Stimulated activated CD8-positive, alpha-beta memory T cell treated with anti-CD3 and anti-CD28 coated beads, Interleukin-4, amount 100 ng/mL, for 48 hours (primary cell): ENCODE data around the gene IFNGR2.
"Not testable (repeated sequence)": the region's sequence is repeated elsewhere in the genome, so short reads cannot be mapped to it uniquely, and the experiment has no call there.

Experiments
- DNase-seq: peaks from one replicate; pipeline ENCODE4 v3.0.0-alpha.2; 2020

The IFNGR2 gene

GRCh38 chr21:33403786-33404585, 773 bp downstream of the IFNGR2 start:
- DNase-seq = peak; percentile 62

GRCh38 chr21:33406493-33406892, 3.3 kb downstream of the IFNGR2 start:
- DNase-seq = peak; percentile 40

DNA sequence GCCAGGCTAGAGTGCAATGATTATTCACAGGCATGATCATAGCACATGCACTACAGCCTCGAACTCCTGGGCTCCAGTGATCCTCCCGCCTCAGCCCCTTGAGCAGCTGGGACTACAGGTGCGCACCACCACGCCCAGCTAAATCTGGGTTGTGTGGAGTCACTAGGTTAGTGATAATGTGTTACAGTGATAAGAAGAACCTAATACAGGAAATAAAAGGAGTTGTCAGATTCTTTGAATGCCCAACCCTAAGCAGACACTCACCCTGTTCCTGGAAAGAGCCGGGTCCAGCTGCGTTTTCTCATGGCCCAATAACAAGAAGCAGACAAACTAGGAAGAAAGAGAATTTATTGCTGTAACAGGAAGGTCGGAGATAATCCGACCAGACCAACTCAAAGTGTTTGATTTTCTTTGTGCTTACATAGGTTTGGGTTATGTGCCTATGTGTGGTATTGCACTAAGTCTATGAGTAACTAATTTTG, 8.8 kb downstream of the IFNGR2 start:
- DNase-seq = no peak

DNA sequence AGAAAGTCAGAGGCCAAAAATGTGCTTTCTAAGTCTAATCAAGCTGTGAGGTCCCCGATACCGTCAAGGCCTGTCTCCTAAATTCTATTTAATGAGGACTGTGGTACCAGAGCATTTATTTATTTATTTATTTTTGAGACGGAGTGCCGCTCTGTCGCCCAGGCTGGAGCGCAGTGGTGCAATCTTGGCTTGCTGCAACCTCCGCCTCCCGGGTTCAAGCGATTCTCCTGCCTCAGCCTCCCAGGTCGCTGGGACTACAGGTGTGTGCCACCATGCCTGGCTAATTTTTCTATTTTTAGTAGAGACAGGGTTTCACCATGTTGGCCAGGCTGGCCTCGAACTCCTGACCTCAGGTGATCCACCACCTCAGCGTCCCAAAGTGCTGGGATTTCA, 9.2 kb downstream of the IFNGR2 start:
- not testable (repeated sequence) for DNase-seq

DNA sequence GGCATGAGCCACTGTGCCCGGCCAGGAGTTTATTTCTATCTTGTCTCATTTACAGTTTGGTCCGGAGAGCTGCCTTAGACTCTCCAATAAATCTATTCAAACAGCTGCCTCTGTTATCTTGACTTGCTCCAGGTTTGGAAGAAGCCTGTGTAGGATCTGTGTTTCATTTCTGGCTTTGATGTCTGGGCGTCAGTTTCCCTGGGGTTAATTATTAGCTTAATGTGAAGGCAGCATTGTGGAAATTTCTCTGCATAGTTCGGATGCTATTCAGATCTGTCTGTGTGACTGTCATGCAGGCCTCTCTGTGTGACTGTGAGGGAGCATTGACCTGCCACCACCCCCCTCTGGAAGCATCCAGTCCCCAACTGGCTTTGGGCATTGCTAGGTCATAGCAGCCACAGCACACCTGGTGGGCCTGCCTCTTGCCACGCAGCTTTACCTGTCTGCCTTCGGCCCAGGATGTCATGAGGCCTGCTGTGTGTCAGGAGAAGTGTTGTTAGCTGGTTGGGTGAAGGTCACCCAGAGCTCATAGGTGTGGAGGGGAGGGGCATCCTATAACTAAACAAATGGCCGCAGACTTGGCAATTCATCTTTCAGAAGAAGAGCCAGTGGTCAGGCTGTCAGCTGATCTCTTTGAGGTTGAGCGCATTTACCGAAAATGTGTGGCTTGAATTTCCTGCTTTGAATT, 9.8 kb downstream of the IFNGR2 start:
- no peak for DNase-seq

- DNase-seq = no peak
Observed at GRCh38 chr21:33414068-33414467, 10.9 kb downstream of the IFNGR2 start.

GRCh38 chr21:33414926-33415325, 11.7 kb downstream of the IFNGR2 start:
- no peak for DNase-seq

- no peak for DNase-seq
Observed at GRCh38 chr21:33418691-33419090, 15.5 kb downstream of the IFNGR2 start.

DNA sequence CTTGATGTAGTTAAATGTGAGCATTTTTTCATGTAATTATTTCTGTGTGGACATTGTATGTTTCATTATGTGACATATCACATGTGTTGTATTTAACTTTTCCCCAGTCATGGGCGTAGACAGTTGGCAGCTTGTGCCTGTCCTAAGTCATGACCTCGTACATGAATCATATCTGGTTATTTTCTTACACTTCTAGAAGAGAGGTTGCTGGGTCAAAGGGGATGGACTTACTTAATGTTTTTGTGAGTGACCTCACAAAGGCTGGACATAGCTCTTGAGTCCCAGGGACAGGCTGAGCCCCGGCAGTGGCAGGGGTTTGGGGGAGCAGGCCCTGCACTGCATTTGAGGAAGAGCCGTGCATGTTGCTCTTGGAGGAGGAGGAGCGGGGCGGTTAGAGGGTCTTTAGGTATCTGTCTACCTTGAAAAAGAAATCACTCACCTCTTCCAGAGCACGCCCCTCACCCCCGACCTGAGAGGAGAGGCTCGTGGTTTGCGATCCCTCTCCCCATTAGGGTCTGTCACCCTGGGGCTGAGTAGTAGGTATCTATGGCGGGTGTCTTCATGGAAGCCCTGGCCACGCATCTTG, 16.4 kb downstream of the IFNGR2 start:
- no peak for DNase-seq

GRCh38 chr21:33421713-33422393, 18.6 kb downstream of the IFNGR2 start:
- no peak for DNase-seq

- DNase-seq = no peak
Observed at GRCh38 chr21:33424214-33424613, 21.0 kb downstream of the IFNGR2 start.

DNA sequence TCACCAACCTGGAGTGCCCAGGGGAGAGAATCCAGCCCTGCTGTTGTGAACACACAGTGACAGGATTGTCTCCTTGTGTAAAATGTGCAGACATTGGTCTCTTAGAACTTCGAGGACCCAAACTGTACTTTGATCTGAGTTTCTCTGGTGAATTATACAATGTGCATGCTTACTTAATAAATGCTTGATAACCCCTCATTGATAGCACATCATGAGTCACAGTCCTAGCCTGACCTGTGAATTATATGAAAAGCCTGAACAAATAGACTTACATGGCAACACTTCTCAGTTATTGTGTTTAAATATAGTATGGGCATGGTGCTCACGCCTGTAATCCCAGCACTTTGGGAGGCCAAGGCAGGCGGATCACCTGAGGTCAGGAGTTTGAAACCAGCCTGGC, 22.6 kb downstream of the IFNGR2 start:
- no peak for DNase-seq

DNA sequence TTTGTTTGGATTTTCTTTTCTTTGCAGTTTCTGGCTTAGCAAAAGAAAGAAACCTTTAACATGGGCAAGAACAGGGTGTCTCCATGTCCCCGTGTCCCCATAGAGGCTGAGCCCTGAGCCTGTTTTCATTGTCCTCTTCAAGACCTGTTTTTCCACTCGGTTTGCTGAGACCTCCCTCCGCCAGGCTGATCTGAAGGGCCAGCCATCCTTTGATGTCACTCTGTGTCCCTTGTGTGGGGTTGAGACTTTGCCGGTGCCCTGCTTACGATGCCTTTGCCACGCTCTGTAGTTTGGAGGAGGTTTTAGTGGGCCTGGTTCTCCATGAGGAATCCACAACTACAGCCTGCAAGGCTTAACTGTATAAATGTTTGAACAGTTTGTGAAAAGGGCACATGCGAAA, 23.8 kb downstream of the IFNGR2 start:
- no peak for DNase-seq

- DNase-seq = no peak
Observed at GRCh38 chr21:33428669-33429068, 25.5 kb downstream of the IFNGR2 start.

GRCh38 chr21:33430858-33431257, 27.6 kb downstream of the IFNGR2 start:
- no peak for DNase-seq

DNA sequence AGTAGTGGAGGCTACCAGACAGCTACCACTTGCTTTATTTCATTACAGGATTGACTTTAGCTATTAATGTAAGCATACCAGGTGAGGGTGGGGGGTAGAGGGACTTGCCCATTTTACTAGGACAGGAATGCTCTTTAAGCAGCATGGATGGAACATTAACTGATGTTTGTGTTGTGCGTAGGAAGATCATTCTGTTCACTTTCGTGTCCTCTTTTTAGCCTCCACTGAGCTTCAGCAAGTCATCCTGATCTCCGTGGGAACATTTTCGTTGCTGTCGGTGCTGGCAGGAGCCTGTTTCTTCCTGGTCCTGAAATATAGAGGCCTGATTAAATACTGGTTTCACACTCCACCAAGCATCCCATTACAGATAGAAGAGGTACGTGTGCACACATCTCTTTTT, 29.3 kb downstream of the IFNGR2 start:
- no peak for DNase-seq

DNA sequence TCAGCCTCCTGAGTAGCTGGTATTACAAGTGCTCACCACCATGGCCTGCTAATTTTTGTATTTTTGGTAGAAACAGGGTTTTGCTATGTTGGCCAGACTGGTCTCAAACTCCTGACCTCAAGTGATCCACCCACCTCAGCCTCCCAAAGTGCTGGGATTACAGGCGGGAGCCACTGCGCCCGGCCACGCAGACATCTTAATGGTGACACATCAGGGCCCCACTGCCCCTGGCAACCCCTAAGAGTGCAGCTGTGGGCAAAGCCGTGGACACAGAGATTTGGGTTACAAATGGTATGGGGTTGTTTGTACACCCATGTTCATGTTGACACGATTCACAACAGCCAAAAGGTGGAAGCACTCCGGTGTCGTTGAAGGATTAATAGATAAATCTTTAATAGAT, 29.8 kb downstream of the IFNGR2 start:
- no peak for DNase-seq

GRCh38 chr21:33433425-33434114, 30.4 kb downstream of the IFNGR2 start:
- no peak for DNase-seq

- DNase-seq = peak; percentile 37
Observed at GRCh38 chr21:33434770-33435360, 31.7 kb downstream of the IFNGR2 start.

DNA sequence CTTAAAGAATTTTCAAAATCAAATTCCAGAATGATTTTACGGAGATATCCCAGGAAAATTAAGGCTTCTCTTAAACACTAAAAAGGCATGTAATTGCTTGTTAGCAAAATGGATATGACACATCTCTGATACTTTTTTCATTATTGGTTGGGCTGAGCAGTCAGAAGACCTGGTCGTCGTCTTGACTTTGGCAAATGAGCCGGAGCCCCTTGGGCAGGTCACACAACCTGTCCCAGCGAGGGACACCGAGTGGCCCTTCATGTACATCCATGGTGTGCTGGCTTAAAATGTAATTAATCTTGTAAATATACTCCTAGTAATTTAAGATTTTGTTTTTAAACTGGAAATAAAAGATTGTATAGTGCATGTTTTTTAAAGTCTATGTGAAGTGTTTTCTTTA, 33.9 kb downstream of the IFNGR2 start:
- no peak for DNase-seq

DNA sequence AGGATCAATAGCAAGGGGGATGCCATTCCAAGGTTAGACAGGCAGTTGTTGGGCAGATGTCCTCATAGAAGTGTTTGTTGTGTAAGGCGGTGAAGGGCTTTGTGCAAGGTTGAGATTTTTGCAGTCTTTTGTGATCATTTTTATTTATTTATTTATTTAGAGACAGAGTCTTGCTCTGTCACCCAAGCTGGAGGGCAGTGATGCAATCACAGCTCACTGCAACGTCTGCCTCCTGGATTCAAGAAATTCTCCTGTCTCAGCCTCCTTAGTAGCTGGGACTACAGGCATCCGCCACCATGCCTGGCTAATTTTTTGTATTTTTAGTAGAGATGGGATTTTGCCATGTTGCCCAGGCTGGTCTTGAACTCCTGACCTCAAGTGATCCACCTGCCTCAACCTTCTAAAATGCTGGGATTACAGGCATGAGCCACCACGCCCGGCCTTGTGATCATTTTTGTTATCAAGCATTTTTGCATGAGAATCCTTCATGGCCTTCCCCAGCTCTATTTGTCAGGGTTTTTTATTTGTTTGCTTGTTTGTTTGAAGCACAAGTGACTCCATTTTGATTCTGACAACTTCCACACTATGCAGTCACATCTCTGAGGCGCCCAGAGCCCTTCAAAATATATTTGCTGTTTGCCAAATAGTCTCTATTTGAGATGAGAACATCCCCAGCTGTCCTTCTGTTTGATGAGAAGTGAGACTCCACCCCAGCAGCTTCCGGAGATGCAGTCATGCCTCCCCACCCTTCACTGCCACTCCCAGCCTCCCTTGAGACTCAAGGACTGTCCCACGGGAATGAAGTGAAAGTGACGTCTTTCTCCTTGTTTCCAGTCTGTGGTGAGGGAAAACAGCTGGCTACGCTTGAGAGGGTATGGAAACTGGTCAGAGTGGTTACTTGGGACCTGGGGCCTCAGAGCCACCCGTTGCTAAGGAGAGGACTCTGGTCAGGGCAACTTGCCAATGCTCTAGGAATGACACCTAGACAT, 38.6 kb downstream of the IFNGR2 start:
- no peak for DNase-seq
